Stimulated activated effector memory CD8-positive, alpha-beta T cell treated with anti-CD3 and anti-CD28 coated beads, Interleukin-12 subunit alpha, Interleukin-12 subunit beta, amount 100 ng/mL, for 72 hours (primary cell): ENCODE measurements around the gene TEX19.
"Not testable (repeated sequence)": the region's sequence is repeated elsewhere in the genome, so short reads cannot be mapped to it uniquely, and the experiment has no call there.

Experiments used
- ATAC-seq: fragments of 150-1000 bp; cut with Tn5 transposase; 2 replicates; pipeline ENCODE4 v1.10.0; 2021
- DNase-seq, 2 donors: peaks; one replicate each; pipeline ENCODE4 v3.0.0; 2021 to 2022; ENCODE audit warnings: low spot score in 2 of 2
- H3K27ac Mint-ChIP-seq: one replicate; pipeline ENCODE4 v1.8.0; 2022; ENCODE audit warnings: mild to moderate bottlenecking, mixed read lengths
- H3K36me3 Mint-ChIP-seq: one replicate; pipeline ENCODE4 v1.8.0; 2022; ENCODE audit warnings: mild to moderate bottlenecking, mixed read lengths
- H3K4me1 Mint-ChIP-seq: one replicate; pipeline ENCODE4 v1.8.0; 2022; ENCODE audit warnings: mixed read lengths
- H3K4me3 Mint-ChIP-seq: one replicate; pipeline ENCODE4 v1.8.0; 2022; ENCODE audit warnings: mild to moderate bottlenecking, mixed read lengths
- H3K9me3 Mint-ChIP-seq: one replicate; pipeline ENCODE4 v1.8.0; 2022; ENCODE audit warnings: mixed read lengths

The TEX19 gene

DNA sequence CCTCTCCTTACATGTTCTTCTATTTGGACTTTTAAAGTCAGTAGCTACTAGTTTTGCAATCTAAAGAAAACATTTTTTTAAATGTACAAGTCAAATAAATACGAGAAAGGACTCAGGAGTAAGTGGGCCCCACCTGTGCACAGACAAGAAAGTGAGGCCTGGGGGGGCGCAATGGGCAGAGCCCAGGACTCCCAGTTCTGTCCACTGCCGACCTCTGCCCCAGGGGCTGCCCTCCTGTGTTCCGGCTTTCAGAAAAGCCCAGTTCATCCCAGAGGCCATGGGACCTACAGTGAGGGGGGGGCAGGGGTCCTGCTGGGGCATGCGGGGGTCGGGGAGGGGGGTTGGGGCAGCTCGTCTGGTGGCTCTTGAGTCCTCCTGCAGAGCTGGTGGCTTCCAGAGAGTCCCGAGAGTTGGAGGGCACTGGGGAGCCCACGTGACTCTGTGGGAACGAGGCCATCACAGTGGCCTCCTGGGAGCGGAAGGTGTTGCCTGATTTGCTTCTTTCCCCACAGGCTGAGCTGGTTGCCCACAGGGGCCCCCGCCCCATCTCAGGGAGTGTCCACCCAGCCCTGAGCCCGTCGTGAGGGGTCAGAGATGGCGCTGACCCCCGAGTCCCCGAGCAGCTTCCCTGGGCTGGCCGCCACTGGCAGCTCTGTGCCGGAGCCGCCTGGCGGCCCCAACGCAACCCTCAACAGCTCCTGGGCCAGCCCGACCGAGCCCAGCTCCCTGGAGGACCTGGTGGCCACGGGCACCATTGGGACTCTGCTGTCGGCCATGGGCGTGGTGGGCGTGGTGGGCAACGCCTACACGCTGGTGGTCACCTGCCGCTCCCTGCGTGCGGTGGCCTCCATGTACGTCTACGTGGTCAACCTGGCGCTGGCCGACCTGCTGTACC lies 14.9 kb downstream of the TEX19 start:
- H3K27ac Mint-ChIP-seq, result no peak overlapping the region
- H3K36me3 Mint-ChIP-seq, result no peaks in the 10 kb centered on the region
- peaks cover 21% of the 10 kb centered on the region for H3K4me1 Mint-ChIP-seq
- no peaks in the 10 kb centered on the region for H3K9me3 Mint-ChIP-seq
- no peak overlapping the region for H3K4me3 Mint-ChIP-seq
- no peak for DNase-seq
- no peak for ATAC-seq

GRCh38 chr17:82374626-82375331 lies 15.7 kb downstream of the TEX19 start:
- no peaks in the 10 kb centered on the region for H3K36me3 Mint-ChIP-seq
- DNase-seq, result no peak
- ATAC-seq, result no peak
- no peak overlapping the region for H3K27ac Mint-ChIP-seq
- H3K9me3 Mint-ChIP-seq, result no peaks in the 10 kb centered on the region
- H3K4me1 Mint-ChIP-seq, result peaks cover 25% of the 10 kb centered on the region
- no peak overlapping the region for H3K4me3 Mint-ChIP-seq

DNA sequence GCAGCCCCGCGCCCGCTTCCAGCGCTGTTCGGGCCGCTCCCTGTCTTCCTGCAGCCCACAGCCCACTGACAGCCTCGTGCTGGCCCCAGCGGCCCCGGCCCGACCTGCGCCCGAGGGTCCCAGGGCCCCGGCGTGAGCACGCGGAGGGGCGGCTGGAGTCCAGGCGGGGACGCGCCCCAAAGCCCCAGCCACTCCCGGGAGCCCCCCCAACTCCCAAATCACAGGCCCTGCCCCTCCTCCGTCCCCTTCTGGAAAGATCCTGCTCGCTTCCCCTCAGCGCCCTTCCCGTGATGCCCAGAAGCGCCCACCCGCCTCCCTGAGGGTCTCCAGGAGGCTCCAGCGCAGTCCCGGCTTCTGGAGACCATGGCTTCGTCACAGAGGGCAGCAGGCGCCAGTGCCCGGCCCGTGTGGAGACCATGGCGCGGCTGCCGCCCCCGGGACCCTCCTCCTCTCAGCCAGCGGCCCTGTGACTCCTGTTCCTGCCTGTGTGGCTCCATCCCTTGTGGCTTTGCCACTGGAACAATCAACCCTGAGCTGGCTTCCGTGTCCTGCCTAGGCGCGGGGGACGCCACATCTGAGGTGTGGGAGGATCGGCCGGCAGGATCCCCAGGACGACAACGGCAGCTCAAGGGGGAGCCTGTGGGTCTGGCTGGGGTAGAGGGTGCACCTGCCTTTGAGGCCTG lies 16.5 kb downstream of the TEX19 start:
- H3K36me3 Mint-ChIP-seq, result no peaks in the 10 kb centered on the region
- no peak overlapping the region for H3K4me3 Mint-ChIP-seq
- H3K27ac Mint-ChIP-seq, result no peak overlapping the region
- H3K9me3 Mint-ChIP-seq, result no peaks in the 10 kb centered on the region
- DNase-seq (no peak), ATAC-seq (no peak)
- H3K4me1 Mint-ChIP-seq, result peaks cover 30% of the 10 kb centered on the region

DNA sequence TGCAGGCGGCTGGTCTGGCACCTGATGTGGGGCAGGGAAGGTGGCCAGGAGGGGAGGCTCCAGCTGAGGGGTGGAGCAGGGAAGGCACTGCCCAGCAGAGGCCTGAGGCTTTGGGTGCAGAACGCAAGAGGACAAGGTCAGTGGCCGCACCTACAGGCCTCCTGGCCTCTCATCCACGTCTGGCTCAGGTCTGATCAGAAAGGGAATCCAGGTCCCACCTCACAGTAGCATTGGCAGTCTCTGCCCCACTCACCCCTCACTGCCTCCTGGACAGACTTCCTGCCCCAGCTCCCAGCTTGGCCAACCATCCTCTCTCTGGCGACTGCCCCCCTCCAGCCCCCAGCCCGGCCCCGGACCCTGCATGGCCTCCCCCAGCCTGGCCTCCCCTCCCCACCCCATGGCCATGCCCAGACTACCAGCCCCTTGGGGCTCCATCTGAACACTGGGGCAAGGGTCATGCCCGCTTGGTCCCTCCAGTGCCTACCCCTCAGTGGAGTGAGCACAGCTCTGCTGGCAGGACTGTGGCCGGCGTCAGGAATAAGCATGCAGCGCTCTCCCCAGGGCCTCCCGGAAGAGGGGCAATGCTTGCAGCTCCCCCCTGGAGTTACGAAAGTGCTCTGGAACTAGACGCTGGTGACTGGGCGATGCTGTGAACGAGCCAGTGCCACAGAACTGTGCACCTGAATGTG lies 17.1 kb downstream of the TEX19 start:
- Mint-ChIP-seq H3K4me1 (peaks cover 30% of the 10 kb centered on the region), H3K9me3 (no peaks in the 10 kb centered on the region), H3K27ac (no peak overlapping the region), H3K36me3 (no peaks in the 10 kb centered on the region), H3K4me3 (no peak overlapping the region)
- DNase-seq, result no peak
- no peak for ATAC-seq

DNA sequence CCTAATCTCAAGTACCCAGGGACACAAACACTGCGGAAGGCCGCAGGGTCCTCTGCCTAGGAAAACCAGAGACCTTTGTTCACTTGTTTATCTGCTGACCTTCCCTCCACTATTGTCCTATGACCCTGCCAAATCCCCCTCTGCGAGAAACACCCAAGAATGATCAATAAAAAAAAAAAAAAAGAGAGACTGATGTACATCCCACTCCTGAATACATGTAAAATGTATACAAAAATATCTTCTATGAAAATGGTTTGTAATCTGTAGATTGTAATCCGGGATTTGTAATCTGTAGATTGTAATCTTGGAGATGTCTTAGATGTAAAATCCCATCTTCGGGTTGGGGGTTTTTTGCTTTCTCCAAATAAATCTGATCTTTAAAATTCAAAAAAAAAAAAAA lies 18.2 kb downstream of the TEX19 start:
- H3K27ac Mint-ChIP-seq, H3K4me3 Mint-ChIP-seq, DNase-seq, H3K36me3 Mint-ChIP-seq, ATAC-seq, H3K9me3 Mint-ChIP-seq: not testable (repeated sequence)
- peaks cover 35% of the 10 kb centered on the region for H3K4me1 Mint-ChIP-seq

GRCh38 chr17:82377924-82378740 lies 19.1 kb downstream of the TEX19 start:
- Mint-ChIP-seq H3K27ac (no peak overlapping the region), H3K36me3 (no peaks in the 10 kb centered on the region), H3K4me3 (no peak overlapping the region), H3K4me1 (peaks cover 27% of the 10 kb centered on the region), H3K9me3 (no peaks in the 10 kb centered on the region)
- DNase-seq, result no peak
- ATAC-seq, result no peak

DNA sequence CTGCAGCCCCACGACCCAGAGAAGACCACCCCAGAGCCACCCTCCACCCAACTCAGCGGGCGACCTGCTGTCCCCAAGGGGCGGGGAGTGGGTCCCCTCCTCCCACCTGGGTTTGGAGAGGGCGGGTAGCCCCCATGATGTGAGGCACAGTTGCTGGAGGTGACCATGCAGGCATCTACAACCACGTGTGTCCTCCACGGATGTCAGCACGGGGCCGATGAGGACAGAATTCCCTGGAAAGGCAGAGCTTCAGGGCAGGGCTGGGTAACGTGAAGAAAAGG lies 19.6 kb downstream of the TEX19 start:
- Mint-ChIP-seq H3K36me3 (no peaks in the 10 kb centered on the region), H3K4me3 (no peak overlapping the region), H3K4me1 (peaks cover 26% of the 10 kb centered on the region), H3K9me3 (no peaks in the 10 kb centered on the region), H3K27ac (no peak overlapping the region)
- DNase-seq, result no peak
- no peak for ATAC-seq

DNA sequence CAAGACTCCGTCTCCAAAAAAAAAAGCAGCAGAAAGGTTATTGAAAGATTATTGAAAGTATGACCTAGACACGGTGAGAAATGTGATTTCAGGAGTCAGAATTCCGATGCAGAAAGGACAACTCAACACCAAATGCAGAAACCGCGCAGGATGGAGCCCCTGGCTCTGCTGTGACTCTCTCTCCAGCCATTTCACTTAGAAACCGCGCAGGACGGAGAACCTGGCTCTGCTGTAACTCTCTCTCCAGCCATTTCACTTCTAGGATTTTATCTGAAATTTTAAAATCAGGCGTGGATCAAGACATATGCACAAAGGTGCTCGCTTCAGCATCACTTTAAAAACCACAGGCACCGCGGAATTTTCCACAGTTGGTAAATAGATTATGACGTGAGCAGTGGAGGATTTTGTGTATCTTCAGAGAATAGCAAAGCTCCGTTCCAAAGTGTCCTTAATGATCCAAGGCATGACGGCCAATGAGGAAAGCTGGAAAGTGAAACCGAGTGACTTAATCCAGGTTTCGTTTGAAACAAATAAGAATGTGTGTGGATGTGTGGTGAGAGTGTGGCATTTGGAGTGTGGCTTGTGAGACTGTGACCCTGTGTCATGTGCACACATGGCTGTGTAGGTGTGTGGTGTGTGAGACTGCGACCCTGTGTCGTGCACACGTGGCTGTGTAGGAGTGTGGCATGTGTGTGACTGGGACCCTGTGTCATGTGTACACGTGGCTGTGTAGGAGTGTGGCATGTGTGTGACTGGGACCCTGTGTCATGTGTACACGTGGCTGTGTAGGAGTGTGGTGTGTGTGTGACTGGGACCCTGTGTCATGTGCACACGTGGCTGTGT lies 22.0 kb downstream of the TEX19 start:
- H3K4me3 Mint-ChIP-seq, result no peak overlapping the region
- H3K36me3 Mint-ChIP-seq, result no peaks in the 10 kb centered on the region
- ATAC-seq, result no peak
- no peak for DNase-seq
- no peak overlapping the region for H3K27ac Mint-ChIP-seq
- H3K9me3 Mint-ChIP-seq, result no peaks in the 10 kb centered on the region
- peaks cover 26% of the 10 kb centered on the region for H3K4me1 Mint-ChIP-seq

- peaks cover 26% of the 10 kb centered on the region for H3K4me1 Mint-ChIP-seq
- not testable (repeated sequence) for DNase-seq, ATAC-seq, H3K9me3 Mint-ChIP-seq, H3K4me3 Mint-ChIP-seq, H3K27ac Mint-ChIP-seq, H3K36me3 Mint-ChIP-seq
These were observed 22.6 kb downstream of the TEX19 start for GRCh38 chr17:82381703-82382009.

GRCh38 chr17:82382220-82382932 lies 23.3 kb downstream of the TEX19 start:
- DNase-seq, H3K9me3 Mint-ChIP-seq, ATAC-seq, H3K27ac Mint-ChIP-seq, H3K36me3 Mint-ChIP-seq, H3K4me3 Mint-ChIP-seq: not testable (repeated sequence)
- peaks cover 28% of the 10 kb centered on the region for H3K4me1 Mint-ChIP-seq

GRCh38 chr17:82382933-82383255 lies 23.8 kb downstream of the TEX19 start:
- DNase-seq (no peak), ATAC-seq (no peak)
- Mint-ChIP-seq H3K9me3 (no peaks in the 10 kb centered on the region), H3K4me1 (peaks cover 33% of the 10 kb centered on the region), H3K36me3 (no peaks in the 10 kb centered on the region), H3K27ac (no peak overlapping the region), H3K4me3 (no peak overlapping the region)

- H3K4me3 Mint-ChIP-seq, result no peak overlapping the region
- H3K36me3 Mint-ChIP-seq, result no peaks in the 10 kb centered on the region
- peaks cover 35% of the 10 kb centered on the region for H3K4me1 Mint-ChIP-seq
- H3K27ac Mint-ChIP-seq, result no peak overlapping the region
- DNase-seq, result no peak
- H3K9me3 Mint-ChIP-seq, result no peaks in the 10 kb centered on the region
- no peak for ATAC-seq
These were observed 24.4 kb downstream of the TEX19 start for GRCh38 chr17:82383411-82383810.

DNA sequence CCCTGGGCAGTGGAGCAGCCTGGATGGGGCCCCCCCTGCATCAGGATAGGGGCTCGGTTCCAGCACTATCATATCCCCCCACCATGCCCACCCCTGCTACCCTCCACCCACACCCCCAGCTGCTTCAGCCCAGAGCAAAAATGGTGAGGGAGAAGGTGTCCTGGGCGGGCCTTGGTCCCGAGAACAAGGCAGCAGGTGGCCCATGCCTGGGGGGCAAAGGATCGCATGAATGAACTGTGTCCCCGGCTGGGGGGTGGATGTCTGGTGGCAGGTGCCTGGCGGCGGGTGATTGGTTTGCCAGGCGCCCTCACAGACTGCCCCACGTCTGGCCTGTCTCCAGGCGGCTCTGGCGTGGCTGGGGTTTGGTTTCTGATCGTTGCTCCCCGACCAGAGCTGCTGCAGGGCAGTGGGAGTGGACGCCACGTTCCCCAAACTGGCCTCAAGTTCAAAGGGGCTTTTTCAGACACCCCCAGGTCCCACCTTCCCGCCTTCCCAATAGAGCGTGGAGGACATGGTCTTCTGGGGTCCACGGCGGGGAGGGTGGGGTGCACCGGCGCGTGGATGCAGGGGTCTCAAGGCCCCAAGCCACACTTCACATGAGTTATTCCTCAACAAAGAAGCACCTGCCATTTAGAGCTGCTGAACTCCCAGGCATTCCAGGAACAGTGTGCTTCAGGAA lies 25.1 kb downstream of the TEX19 start:
- H3K27ac Mint-ChIP-seq, result no peak overlapping the region
- peaks cover 30% of the 10 kb centered on the region for H3K4me1 Mint-ChIP-seq
- ATAC-seq (no peak), DNase-seq (no peak)
- H3K4me3 Mint-ChIP-seq, result no peak overlapping the region
- no peaks in the 10 kb centered on the region for H3K9me3 Mint-ChIP-seq
- H3K36me3 Mint-ChIP-seq, result no peaks in the 10 kb centered on the region
